ENCODE data around the gene AICDA.

GRCh38 chr12:8612629-8613028, at the start of gene AICDA:
- no peak for TF ChIP-seq CTCF (conservative IDR thresholded peaks at IDR 0.05; ENCODE audit: low read length)
- TF ChIP-seq EZH2phosphoT487 (IDR thresholded peaks at IDR 0.05; ENCODE audit: borderline replicate concordance) = no peak
